ENCODE measurements around the gene GSG1L. TPM values are rescaled to one million over a fixed set of nuclear protein-coding genes. Genes with fewer than 3 reads are reported as not detected.

The GSG1L gene
- total and polyA plus RNA-seq, 4 donors = 0.14 to 1.3 (median 0.24) TPM

- H3K4me1 ChIP-seq (ENCODE audit: control insufficient read depth in 5 of 5, insufficient read depth in 5 of 5, low read length in 5 of 5) = no peaks in the 10 kb centered on the region
- TF ChIP-seq CTCF (IDR thresholded peaks at IDR 0.05; ENCODE audit: control extremely low read depth, extremely low read depth) = no peak
- H3K36me3 ChIP-seq (ENCODE audit: control insufficient read depth in 4 of 4, insufficient read depth in 4 of 4, low read length in 4 of 4) = no peaks in the 10 kb centered on the region
- no peak overlapping the region for H3K9ac ChIP-seq (ENCODE audit: insufficient read depth in 1 of 2, low read length in 2 of 2)
- WGBS, 2 donors = 90 to 92% methylated on average over 5 of the region's 5 CpGs
- H3K9me3 ChIP-seq (ENCODE audit: control insufficient read depth in 4 of 4, insufficient read depth in 3 of 4, low read length in 3 of 4) = peaks cover 0 to 2% (median 0%) of the 10 kb centered on the region in 4 donors
- DNase-seq (no peak), ATAC-seq (ENCODE audit: insufficient read depth, low FRiP score) (no peak)
- H3K27ac ChIP-seq (ENCODE audit: low read depth in 1 of 2, low read length in 1 of 2) = no peak overlapping the region
- no peak overlapping the region for H3K4me3 ChIP-seq
- no peaks in the 10 kb centered on the region for H3K27me3 ChIP-seq (ENCODE audit: control insufficient read depth in 3 of 3, insufficient read depth in 3 of 3, low read length in 2 of 3)
These were observed 77.5 kb downstream of the GSG1L start for GRCh38 chr16:27985981-27986380.

- TF ChIP-seq CTCF (IDR thresholded peaks at IDR 0.05; ENCODE audit: control extremely low read depth, extremely low read depth) = no peak
- ATAC-seq (ENCODE audit: insufficient read depth, low FRiP score) (no peak), DNase-seq (no peak)
- no peaks in the 10 kb centered on the region for H3K4me1 ChIP-seq (ENCODE audit: control insufficient read depth in 5 of 5, insufficient read depth in 5 of 5, low read length in 5 of 5)
- H3K9me3 ChIP-seq (ENCODE audit: control insufficient read depth in 4 of 4, insufficient read depth in 3 of 4, low read length in 3 of 4) = peaks cover 0 to 2% (median 0%) of the 10 kb centered on the region in 4 donors
- H3K36me3 ChIP-seq (ENCODE audit: control insufficient read depth in 4 of 4, insufficient read depth in 4 of 4, low read length in 4 of 4) = no peaks in the 10 kb centered on the region
- no peak overlapping the region for H3K9ac ChIP-seq (ENCODE audit: insufficient read depth in 1 of 2, low read length in 2 of 2)
- WGBS, 2 donors = 87 to 88% methylated on average over 7 of the region's 7 CpGs
- no peaks in the 10 kb centered on the region for H3K27me3 ChIP-seq (ENCODE audit: control insufficient read depth in 3 of 3, insufficient read depth in 3 of 3, low read length in 2 of 3)
- H3K27ac ChIP-seq (ENCODE audit: low read depth in 1 of 2, low read length in 1 of 2) = no peak overlapping the region
- no peak overlapping the region for H3K4me3 ChIP-seq
These were observed 79.4 kb downstream of the GSG1L start for GRCh38 chr16:27984121-27984520.

- no peak overlapping the region for H3K27ac ChIP-seq (ENCODE audit: low read depth in 1 of 2, low read length in 1 of 2)
- no peak overlapping the region for H3K9ac ChIP-seq (ENCODE audit: insufficient read depth in 1 of 2, low read length in 2 of 2)
- TF ChIP-seq CTCF (IDR thresholded peaks at IDR 0.05; ENCODE audit: control extremely low read depth, extremely low read depth) = no peak
- 47 to 74% methylated on average over 2 of the region's 2 CpGs for WGBS, 2 donors
- DNase-seq (no peak), ATAC-seq (ENCODE audit: insufficient read depth, low FRiP score) (no peak)
- H3K4me1 ChIP-seq (ENCODE audit: control insufficient read depth in 5 of 5, insufficient read depth in 5 of 5, low read length in 5 of 5) = no peaks in the 10 kb centered on the region
- no peaks in the 10 kb centered on the region for H3K27me3 ChIP-seq (ENCODE audit: control insufficient read depth in 3 of 3, insufficient read depth in 3 of 3, low read length in 2 of 3)
- peaks cover 0 to 2% (median 0%) of the 10 kb centered on the region in 4 donors for H3K9me3 ChIP-seq (ENCODE audit: control insufficient read depth in 4 of 4, insufficient read depth in 3 of 4, low read length in 3 of 4)
- H3K4me3 ChIP-seq = no peak overlapping the region
- H3K36me3 ChIP-seq (ENCODE audit: control insufficient read depth in 4 of 4, insufficient read depth in 4 of 4, low read length in 4 of 4) = no peaks in the 10 kb centered on the region
These were observed 80.3 kb downstream of the GSG1L start for GRCh38 chr16:27983244-27983643.

GRCh38 chr16:27982184-27982583, 81.3 kb downstream of the GSG1L start:
- Histone ChIP-seq H3K9ac (ENCODE audit: insufficient read depth in 1 of 2, low read length in 2 of 2) (no peak overlapping the region), H3K4me3 (no peak overlapping the region), H3K4me1 (ENCODE audit: control insufficient read depth in 5 of 5, insufficient read depth in 5 of 5, low read length in 5 of 5) (peaks cover 0 to 4% (median 0%) of the 10 kb centered on the region in 5 donors), H3K27ac (ENCODE audit: low read depth in 1 of 2, low read length in 1 of 2) (no peak overlapping the region), H3K36me3 (ENCODE audit: control insufficient read depth in 4 of 4, insufficient read depth in 4 of 4, low read length in 4 of 4) (no peaks in the 10 kb centered on the region), H3K9me3 (ENCODE audit: control insufficient read depth in 4 of 4, insufficient read depth in 3 of 4, low read length in 3 of 4) (peaks cover 0 to 2% (median 0%) of the 10 kb centered on the region in 4 donors), H3K27me3 (ENCODE audit: control insufficient read depth in 3 of 3, insufficient read depth in 3 of 3, low read length in 2 of 3) (no peaks in the 10 kb centered on the region)
- no peak for DNase-seq
- 80 to 85% methylated on average over 5 of the region's 5 CpGs for WGBS, 2 donors
- ATAC-seq (ENCODE audit: insufficient read depth, low FRiP score) = no peak
- no peak for TF ChIP-seq CTCF (IDR thresholded peaks at IDR 0.05; ENCODE audit: control extremely low read depth, extremely low read depth)
